Activated T-helper 1 cell treated with Interleukin-2 at 50 U/mL for 16 hours (primary cell): Measurements from ENCODE around the gene NFATC1.

Experiments
- DNase-seq: peaks from one replicate; pipeline ENCODE4 v3.0.0-alpha.2; 2020; ENCODE audit warnings: low read depth

NFATC1 gene

GRCh38 chr18:79508565-79509535 lies 113.1 kb downstream of the NFATC1 start:
- DNase-seq = no peak

GRCh38 chr18:79509536-79509930 lies 113.8 kb downstream of the NFATC1 start:
- no peak for DNase-seq

GRCh38 chr18:79510046-79510685 lies 114.4 kb downstream of the NFATC1 start:
- DNase-seq = no peak

- DNase-seq = no peak
Measured at GRCh38 chr18:79510731-79511241, 115.1 kb downstream of the NFATC1 start.

GRCh38 chr18:79511271-79511670 lies 115.5 kb downstream of the NFATC1 start:
- DNase-seq = no peak

- DNase-seq = no peak
Measured at GRCh38 chr18:79511671-79512301, 116.1 kb downstream of the NFATC1 start.

GRCh38 chr18:79512461-79513380 lies 117.0 kb downstream of the NFATC1 start:
- no peak for DNase-seq

- no peak for DNase-seq
Measured at GRCh38 chr18:79513381-79514081, 117.8 kb downstream of the NFATC1 start.

- no peak for DNase-seq
Measured at GRCh38 chr18:79515331-79515730, 119.6 kb downstream of the NFATC1 start.

GRCh38 chr18:79515944-79516351 lies 120.2 kb downstream of the NFATC1 start:
- no peak for DNase-seq

- no peak for DNase-seq
Measured at GRCh38 chr18:79516441-79516931, 120.8 kb downstream of the NFATC1 start.

- peak; percentile 37 for DNase-seq
Measured at GRCh38 chr18:79517341-79517740, 121.6 kb downstream of the NFATC1 start.

- no peak for DNase-seq
Measured at GRCh38 chr18:79518028-79518682, 122.4 kb downstream of the NFATC1 start.

GRCh38 chr18:79518683-79519128 lies 123.0 kb downstream of the NFATC1 start:
- no peak for DNase-seq

- DNase-seq = peak; percentile 33
Measured at GRCh38 chr18:79519751-79520477, 124.2 kb downstream of the NFATC1 start.

GRCh38 chr18:79520478-79521390 lies 125.0 kb downstream of the NFATC1 start:
- no peak for DNase-seq

GRCh38 chr18:79521416-79522205 lies 125.9 kb downstream of the NFATC1 start:
- DNase-seq = no peak
